ENCODE measurements around the gene TUBA4B.
"Not testable (repeated sequence)": the region's sequence is repeated elsewhere in the genome, so short reads cannot be mapped to it uniquely, and the experiment has no call there.

Gene TUBA4B

DNA sequence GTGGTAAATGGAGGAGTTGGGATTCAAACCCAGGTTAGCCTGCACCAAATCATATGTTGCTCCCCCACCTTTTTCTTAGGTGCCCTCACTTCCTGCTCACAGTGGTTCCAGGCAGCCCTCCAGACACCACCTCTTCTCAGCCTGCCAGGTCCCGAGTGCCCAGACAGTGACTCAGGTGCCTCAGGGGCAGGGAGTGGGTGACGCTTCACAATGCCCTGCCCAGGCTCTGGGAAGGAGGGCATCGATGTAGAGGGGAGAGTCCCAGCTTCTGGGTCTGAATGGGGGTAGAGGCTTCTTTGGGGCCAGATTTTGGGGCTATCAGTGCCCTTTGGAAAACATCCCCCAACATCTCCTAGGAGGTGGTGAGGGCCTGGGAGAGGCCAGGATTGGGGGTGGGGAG is 20.9 kb downstream of the TUBA4B start:
- DNase-seq (ENCODE audit: low read depth in 2 of 2) = no peak

DNA sequence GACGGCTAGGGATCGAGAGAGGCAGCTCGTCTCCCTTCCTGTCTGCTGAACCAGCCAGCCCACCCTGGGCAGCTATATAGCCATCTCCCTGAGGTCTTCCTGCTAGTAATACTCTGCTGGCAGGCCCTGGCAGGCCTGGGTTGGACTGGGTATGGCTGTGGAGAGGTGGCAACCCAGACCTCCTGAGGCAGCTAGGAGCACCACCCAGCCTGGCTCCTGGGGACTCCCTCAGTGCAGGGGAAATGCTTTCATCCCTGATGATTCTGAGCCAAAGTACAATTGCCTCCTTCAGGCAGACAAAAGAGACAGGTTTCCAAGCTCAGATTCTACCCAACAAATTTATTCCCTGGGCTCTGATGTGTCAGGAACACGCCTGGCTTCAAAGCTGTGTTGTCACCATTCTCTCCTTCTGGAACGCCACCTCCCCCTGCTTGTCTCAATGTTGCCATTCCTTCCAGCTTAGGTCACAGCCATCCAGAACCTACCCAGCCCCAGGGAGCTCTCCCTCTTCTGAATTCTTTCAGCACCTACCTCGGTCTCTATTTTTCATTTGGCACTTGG is 21.4 kb downstream of the TUBA4B start:
- DNase-seq (ENCODE audit: low read depth in 2 of 2) = no peak

DNA sequence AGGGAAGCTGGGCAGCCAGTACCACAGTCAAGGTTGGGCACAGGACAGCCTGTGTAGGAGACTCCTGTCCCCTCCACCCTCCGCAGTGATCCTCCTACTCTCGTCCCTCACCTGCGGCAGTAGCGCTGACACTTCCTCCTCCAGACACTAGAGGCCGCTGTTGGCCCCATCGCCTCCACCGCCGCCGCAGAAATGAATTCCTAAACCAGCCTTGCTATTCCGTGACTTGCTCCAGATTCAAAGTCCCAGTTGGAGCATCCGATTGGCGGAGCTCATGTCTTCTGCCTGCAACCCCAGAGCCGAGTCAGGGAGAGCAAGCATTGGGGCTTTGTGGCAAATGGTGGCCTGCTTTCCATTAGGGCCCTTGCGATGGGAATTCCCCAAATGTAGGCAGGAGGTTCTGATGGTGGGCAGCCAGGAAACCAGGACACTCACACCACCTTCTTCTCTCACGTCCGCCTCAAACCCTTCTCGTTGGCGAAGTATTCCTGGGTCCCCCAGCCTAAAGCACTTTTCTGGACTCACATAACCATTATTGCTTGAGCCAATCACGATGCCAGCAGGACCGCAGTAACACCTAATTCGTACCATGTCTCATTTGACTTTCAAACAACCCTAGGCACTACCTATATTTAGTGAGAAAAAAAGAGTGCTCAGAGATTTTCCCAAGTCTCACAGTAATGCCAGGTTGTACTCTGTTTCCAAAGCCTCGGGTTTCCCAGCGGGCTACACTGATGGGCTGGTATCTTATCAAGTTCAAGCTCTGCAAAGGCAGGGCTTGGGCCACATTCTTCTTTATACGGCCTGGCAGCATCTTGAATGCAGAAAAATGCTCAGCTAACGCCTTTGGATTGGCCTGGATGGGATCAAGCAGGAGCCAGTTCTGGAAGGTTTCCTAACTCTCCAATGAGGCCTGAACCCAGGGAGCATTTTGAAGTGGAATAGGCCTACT is 24.9 kb downstream of the TUBA4B start:
- peak; percentile 29 to 45 for DNase-seq (ENCODE audit: low read depth in 2 of 2)

DNA sequence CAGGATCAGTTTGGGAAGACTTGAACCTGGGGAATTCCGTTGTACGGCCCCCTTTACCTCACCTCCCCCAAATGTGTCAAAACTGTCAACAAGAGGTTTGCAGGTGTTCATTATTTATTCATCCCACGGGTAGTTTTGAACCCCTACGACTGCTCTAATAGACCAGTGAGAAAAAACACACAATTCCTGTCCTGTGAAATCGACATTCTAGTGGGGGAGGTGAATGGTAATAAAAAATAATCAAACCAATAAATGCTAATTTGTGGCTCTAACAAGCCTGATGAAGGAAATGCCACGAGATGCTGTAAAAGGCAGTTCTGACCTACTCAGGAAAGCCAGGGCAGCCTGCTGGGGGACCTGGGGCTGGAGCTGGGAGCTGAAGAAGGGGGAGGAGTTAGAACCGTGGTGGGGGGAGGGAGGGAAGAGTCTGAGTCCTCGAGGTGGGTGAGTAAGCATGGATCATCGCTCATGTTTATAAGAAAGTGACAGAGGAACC is 25.7 kb downstream of the TUBA4B start:
- no peak for DNase-seq (ENCODE audit: low read depth in 2 of 2)

DNA sequence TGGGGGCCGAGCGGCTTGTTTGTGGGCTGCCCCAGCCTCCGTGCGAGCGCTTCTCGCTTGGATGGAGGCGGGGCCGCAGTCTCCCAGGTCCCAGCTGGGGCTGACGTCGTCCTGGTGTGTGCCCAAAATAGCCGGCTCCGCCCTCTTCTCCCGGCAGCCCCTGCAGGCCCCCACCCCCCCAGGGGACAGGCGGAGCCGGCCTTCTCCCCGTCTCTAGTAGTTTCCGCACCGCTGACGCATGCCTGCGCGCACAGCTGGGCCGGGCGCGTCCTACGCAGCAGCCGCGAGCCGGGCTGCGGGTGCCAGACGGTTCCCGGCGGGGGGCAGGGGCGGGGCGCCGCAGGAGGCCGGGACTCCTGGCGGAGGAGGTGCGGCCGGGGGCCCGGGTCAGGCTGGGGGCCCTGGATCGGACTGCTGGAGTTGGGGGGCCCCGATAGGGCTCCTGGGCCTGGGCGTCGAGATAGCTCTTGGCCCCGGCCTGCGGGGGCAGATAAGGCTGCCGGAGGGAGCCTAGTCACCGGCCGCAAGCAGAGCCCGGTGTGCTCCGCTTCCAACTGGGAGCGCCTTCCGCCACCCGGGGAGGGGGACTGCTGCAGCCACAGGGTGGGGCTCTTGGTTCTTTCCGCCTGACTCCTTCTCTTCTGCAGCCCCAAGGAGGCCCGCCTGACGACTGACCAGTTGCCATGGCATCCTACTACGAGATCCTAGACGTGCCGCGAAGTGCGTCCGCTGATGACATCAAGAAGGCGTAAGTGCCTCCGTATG is 26.3 kb downstream of the TUBA4B start, which contains the start of gene DNAJB2:
DNAJB2 (plus strand) TSS at position 216 of the 765 bp plus-strand sequence; CDS start at position 684, 468 bp downstream.
- DNase-seq (ENCODE audit: low read depth in 2 of 2) = peak; percentile 99

DNA sequence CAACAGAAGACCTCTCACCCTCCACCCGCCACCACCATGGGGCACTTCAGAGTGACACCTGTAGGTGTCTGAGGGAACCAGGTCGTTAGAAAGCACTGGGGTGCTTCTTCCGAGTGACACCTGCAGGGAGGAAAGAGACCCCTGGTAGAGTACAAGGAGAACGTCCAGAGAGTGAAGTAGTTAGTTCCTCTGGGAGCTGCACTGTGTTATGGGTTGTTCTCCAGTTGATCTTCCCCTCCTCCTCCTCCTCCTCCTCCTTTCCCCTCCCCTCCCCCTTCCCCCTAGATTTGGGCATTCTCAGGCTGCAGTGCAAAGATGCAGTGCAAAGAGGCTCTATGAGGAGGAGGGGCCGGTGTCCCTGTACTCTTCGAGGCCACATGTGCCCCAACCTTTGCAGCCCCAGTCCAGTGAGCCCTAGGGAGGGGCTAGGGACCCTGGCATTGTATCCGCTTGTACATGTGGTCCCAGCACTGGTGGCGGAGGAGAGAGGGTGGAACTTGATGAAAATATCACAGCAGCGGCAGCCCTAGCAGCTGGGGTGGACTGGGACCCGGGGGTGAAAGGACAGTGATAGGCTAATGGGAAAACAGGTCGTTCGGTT is 27.0 kb downstream of the TUBA4B start:
- DNase-seq (ENCODE audit: low read depth in 2 of 2) = no peak

DNA sequence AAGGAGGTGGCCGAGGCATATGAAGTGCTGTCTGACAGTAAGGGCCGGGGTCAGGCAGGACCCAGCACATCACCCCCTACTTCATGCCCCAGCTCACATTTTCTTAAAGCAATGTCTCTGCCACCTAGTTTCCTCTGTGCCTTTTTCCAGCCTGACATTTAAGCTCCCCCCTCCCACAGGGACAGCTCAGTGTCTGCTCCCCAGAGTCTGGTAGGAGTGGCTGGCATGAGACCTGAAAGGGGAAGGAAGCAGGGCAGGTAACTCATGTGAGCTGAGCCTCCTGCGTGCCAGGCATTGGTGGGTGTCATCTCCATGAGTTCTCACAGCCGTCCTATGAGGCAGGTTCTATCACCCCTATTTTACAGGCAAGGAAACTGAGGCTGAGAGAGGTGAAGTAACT is 27.6 kb downstream of the TUBA4B start:
- no peak for DNase-seq (ENCODE audit: low read depth in 2 of 2)

DNA sequence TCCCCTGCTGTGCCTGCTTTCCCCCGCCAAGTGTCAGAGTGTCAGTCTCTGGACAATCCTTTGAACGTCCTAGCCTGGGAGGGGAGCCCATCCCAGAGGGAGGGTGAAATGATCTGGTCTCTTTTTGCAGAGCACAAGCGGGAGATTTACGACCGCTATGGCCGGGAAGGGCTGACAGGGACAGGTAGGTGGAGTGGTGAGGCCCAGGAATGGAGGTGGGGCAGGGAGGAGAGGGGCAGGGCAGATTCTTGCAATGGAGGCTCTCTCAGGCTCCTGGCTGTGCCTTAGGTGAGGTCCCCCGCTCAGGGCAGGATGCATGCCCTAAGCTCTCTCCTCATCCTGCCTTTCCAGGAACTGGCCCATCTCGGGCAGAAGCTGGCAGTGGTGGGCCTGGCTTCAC is 28.5 kb downstream of the TUBA4B start:
- no peak for DNase-seq (ENCODE audit: low read depth in 2 of 2)

DNA sequence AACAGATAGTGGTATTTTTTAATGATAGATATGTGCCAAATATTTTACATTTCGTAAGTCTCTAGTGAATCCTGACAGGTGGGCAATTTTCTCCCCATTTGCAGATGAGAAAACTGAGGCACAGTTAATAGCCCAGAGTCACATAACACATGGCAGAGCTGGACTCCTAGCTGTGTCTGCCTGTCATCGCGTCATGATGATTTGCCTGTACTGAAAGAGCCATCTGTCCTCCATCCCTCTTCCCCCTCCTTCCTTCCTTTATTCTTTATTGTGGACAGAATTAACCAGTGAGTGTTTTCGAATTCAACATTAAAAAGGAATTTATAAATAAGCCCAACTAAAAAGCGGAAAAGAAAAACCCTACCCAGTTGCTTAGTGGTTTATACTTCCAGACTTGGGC is 29.3 kb downstream of the TUBA4B start:
- DNase-seq (ENCODE audit: low read depth in 2 of 2) = no peak

DNA sequence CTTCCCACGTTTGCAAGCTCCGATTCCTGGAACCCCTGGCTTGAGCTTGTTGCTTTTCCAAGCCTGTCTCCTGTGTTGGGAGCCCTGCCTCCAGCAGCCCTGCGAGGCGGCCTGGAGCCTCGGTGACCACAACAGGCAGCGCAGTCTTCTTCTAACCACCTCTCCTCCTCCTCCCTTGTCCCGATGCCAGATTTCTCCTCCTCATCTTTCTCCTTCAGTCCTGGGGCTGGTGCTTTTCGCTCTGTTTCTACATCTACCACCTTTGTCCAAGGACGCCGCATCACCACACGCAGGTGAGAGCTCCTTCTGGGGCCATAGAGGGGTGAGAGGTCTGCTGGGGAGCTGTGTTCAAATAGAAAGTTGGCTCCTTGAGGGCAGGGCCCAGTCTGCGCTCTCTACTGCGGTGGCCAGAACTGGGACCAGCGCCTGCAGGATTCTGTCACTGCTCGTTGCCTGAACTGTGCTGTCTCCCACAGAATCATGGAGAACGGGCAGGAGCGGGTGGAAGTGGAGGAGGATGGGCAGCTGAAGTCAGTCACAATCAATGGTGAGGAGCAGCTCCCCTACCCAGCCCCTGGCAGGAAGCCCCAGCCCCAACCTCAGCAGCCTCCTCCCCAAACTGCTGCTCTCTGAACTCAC is 30.0 kb downstream of the TUBA4B start:
- no peak for DNase-seq (ENCODE audit: low read depth in 2 of 2)

DNA sequence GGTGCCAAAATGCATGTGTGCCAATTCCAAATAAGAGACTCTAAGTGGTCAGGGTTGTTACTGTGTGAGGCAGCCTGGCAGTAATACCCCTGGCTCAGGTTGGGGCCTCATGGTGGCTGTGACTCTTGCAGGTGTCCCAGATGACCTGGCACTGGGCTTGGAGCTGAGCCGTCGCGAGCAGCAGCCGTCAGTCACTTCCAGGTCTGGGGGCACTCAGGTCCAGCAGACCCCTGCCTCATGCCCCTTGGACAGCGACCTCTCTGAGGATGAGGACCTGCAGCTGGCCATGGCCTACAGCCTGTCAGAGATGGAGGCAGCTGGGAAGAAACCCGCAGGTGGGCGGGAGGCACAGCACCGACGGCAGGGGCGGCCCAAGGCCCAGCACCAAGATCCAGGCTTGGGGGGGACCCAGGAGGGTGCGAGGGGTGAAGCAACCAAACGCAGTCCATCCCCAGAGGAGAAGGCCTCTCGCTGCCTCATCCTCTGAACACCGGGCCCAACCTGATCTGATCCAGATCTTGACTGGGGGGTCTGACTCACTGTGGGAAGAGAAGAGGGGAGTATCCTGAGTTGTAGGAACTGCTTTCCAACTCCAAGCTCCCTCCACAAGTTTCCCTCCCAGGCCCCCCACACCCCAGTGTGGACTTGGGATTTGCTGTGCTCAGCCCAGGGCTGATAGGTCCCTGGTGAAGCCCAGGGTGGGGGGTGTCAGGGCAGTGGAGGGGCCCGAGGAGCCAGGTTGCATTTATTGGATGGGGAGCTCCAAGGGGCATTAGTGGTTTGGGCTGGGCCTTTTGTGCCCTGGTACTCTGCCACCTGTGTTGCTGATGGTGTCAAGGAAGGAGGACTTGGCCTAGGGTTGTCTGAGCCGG is 31.7 kb downstream of the TUBA4B start:
- no peak for DNase-seq (ENCODE audit: low read depth in 2 of 2)

DNA sequence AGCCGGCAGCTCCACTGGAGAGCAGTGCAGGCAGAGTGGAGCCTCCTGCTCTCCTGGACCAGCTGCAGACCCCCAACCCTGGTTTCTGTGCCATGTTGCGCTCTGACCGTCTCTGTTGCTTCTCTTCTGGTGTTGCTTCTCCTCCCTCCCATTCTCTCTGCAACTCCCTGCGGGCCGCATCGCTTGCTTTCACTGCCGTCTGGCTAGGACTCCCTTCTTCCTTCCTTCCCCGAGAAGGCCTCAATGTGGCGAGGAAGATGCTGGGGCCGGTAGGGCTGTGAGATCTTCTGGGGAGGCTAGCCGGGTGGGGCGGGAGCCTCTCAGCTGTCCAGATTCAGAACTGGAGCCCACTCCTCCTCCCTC is 32.3 kb downstream of the TUBA4B start:
- DNase-seq (ENCODE audit: low read depth in 2 of 2) = no peak

DNA sequence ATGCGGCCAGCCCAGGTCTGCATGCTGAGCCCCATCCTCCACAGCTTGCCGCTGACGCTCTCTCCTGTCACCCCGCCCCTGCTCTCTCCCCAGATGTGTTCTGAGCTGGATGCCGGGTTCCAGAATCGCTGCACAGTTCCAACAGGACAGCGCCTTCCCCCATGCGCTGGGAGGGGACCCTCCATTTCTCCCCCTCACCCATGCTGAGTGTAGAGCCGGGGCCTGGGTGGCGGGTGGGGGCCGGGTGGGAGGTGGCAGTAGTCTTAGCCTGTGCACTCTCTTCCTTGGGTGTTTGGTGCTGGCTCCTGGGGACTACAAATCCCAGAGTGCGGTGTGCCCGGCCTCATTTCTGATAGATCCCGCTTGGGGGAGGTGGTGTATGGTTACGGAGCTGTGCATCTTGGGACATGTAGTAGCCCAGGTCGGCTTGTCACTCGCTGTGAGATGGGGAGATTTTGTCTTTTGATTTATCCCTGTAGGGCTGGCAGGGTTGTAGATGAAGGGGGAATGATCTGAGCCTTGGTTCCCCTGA is 32.9 kb downstream of the TUBA4B start:
- DNase-seq (ENCODE audit: low read depth in 2 of 2) = no peak

DNA sequence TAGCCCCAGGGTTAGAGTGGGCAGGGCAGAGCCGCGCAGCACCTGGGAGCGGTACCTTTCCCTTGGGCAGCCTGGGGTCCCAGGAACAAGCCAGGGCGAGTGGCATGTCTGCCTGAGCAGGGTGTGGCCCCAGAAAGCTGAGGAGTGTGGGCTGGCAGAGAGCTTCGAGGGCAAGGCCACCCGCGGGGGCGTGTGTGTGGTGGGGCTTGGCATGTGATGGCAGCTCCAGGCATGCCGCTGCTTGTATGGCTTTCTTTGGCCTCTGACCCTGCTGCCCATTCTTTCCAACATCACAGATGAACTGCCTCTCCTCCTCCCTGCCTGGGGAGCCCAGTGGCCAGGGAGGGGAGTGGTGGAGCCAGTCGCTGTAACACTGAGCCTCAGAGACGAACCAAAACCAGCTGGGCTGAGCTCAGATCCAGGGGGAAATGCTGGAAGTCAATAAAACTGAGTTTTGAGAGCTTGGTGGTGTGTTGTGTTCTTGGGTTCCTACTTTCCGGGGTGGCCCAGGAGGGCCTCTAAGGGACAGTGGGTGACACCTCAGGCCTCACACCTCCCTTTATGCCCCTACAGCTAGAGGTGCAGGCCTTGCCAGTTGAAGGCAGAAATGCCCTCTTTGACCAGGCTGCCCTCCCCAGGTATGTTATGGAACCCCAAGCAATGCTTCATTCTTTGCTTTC is 33.5 kb downstream of the TUBA4B start:
- DNase-seq (ENCODE audit: low read depth in 2 of 2) = no peak

DNA sequence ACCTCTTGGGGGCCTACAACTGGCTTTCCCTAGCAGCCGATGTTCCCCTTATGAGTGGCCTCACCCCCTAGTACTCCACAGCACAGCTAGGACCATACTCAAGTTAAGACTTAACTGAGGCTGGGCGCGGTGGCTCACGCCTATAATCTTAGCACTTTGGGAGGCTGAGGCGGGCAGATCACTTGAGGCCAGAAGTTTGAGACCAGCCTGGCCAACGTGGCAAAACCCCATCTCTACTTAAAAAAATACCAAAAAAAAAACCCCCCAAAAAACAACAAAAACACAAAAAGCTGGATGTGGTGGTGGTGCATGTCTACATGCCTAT is 34.0 kb downstream of the TUBA4B start:
- not testable (repeated sequence) for DNase-seq (ENCODE audit: low read depth in 2 of 2)

DNA sequence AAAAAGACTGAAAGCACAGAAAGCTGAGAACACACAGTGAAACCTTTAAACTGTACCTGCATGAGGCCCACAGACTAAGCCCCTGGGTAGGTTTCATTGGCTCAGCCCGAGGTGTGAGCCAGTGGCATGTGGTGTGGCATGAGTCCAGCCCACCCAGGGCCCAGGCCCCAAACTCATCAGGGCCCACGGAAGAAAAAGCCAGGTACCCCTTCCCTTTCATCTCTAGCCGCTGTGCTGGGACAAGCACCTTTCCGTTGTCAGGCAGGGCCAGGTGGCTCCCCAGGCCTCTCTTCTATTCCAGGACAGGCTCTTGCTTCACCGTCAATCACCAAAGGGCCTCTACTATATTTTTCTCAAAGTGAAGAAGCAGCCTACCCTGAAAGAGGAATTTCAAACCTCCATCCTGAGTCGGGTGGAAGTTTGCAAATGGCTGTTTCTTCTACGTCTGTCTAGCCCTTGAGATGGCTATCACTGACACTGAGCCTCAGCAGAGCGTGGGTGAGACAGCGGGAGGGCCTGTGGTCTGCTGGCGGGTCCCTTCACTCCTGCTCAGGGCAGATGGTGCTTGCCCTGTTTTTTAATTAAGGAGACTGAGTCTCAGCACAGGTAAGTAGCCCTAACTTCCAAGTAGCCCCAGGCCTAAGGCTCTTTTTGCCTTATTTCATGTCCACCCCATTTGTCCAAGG is 34.7 kb downstream of the TUBA4B start:
- no peak for DNase-seq (ENCODE audit: low read depth in 2 of 2)

DNA sequence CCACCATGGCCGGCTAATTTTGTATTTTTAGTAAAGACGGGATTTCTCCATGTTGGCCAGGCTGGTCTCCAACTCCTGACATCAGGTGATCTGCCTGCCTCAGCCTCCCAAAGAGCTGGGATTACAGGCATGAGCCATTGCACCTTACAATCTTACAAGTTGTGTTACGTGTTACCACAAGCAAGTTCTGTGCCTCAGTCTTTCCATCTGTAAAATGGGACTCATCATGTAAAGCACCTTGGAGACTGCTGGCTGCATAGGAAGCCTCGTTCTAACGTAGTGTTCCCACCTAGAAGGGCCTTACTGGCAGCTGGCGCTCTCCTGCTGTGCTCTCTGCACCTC is 36.1 kb downstream of the TUBA4B start:
- DNase-seq (ENCODE audit: low read depth in 2 of 2) = no peak

DNA sequence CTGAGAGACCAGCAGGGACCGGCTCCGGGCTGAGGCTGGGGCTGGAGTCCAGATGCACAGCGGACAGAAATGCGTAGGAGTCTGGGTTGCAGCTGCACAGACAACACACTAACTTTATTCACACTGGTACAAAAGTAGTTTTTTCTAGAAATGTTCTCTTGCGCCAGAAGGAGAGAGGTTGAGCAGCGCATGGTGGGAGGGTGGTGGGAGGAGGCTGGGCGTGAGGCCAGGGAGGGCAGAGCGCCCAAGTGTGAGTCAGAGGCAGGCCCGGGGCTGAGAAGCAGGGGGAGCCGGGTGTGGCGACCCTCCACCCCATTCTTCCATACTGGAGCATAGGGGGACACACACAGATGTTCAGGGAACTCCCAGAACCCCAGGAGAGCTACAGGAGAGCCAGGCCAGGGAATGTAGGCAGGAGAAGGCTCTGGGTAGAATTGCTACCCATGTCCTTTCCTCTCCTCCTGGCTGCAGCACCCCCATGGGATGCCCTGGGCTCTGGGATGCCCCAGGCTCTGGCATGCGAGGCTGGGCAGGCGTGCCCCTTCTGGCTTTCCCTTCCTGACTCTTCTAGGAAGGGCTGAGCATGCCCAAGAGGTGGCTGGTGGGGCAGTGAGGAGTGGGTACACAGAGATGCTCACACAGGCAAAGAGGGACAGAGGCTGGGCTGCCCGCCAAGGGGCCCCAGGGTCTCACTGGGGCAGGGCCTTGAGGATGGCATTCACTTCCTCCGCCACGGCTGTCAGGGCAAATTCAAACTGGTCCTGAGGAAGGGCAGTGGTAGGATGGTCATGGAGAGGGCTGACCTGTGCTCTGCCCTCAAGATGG is 36.7 kb downstream of the TUBA4B start:
- DNase-seq (ENCODE audit: low read depth in 2 of 2) = no peak

Data from stimulated activated CD8-positive, alpha-beta memory T cell treated with anti-CD3 and anti-CD28 coated beads, Interleukin-15, amount 100 ng/mL, for 4 hours (primary cell).